Panc1 (cell line): ENCODE measurements around the gene RPH3AL. TPM values are rescaled to one million over a fixed set of nuclear protein-coding genes. Genes with fewer than 3 reads are reported as not detected.

ENCODE experiments used
- ATAC-seq: fragments of 200-7000 bp; cut with Tn5 transposase; 2 replicates; pipeline ENCODE4 v1.9.1; 2020; ENCODE audit warnings: mild to moderate bottlenecking, moderate library complexity
- BruUV-seq: library from RNA; stranded (reverse); fragments of 400-500 nt; replicated peaks from 2 replicates; lab custom pipeline; 2021; lab: Mats Ljungman, UMichigan
- CTCF ChIA-PET: fragments of 300-600 bp; sonication (Branson Sonifier 250); formaldehyde crosslinking; loops from one replicate; lab custom pipeline; 2022; ENCODE audit warnings: antibody characterized with exemption; lab: Charles Lee
- POLR2A ChIA-PET: fragments of 300-600 bp; sonication (Branson Sonifier 250); formaldehyde crosslinking; loops from one replicate; lab custom pipeline; 2022; ENCODE audit warnings: antibody characterized with exemption; lab: Charles Lee
- DNase-seq: peaks from one replicate; pipeline ENCODE4 v3.0.0-alpha.2; 2010; ENCODE audit warnings: low read depth, low spot score
- H3K27ac ChIP-seq: 2 replicates; pipeline ENCODE4 v1.5.1; 2011; ENCODE audit warnings: mild to moderate bottlenecking, low read length, inconsistent platforms
- H3K27me3 ChIP-seq: fragments of 200-500 bp; sonication (Bioruptor generic); 2 replicates; pipeline ENCODE4 v1.6.0; 2014; ENCODE audit warnings: low read length, inconsistent platforms; ENCODE audit not compliant: control insufficient read depth, insufficient read depth
- H3K36me3 ChIP-seq: fragments of 200-500 bp; sonication (Bioruptor generic); 2 replicates; pipeline ENCODE4 v1.5.1; 2014; ENCODE audit warnings: inconsistent platforms, mild to moderate bottlenecking, low read length, moderate library complexity; ENCODE audit not compliant: control insufficient read depth, insufficient read depth
- H3K4me1 ChIP-seq: 2 replicates; pipeline ENCODE4 v1.5.1; 2011; ENCODE audit warnings: inconsistent platforms, mild to moderate bottlenecking, low read length, moderate library complexity; ENCODE audit not compliant: control insufficient read depth, insufficient read depth
- H3K4me3 ChIP-seq, 2 experiments: 2 replicates each; pipeline ENCODE4 v1.5.1; 2011 to 2012; ENCODE audit warnings: low read depth in 2 of 2, low read length in 2 of 2, mild to moderate bottlenecking in 2 of 2, inconsistent platforms in 1 of 2, moderate library complexity in 1 of 2
- H3K9me3 ChIP-seq: fragments of 200-500 bp; sonication (Bioruptor generic); 2 replicates; pipeline ENCODE4 v1.5.1; 2014; ENCODE audit warnings: low read depth, mild to moderate bottlenecking, inconsistent platforms, low read length, moderate library complexity; ENCODE audit not compliant: control insufficient read depth, insufficient read depth
- POLR2AphosphoS5 ChIP-seq: IDR thresholded peaks from 2 replicates; pipeline ENCODE4 v1.6.1; 2012; ENCODE audit warnings: mild to moderate bottlenecking, low read depth, low read length, moderate library complexity
- SIN3A ChIP-seq: IDR thresholded peaks from 2 replicates; pipeline ENCODE4 v1.6.1; 2012; ENCODE audit warnings: low read depth, mild to moderate bottlenecking, low read length, moderate library complexity, borderline replicate concordance; ENCODE audit not compliant: insufficient read depth
- TCF7L2 ChIP-seq: IDR thresholded peaks from 2 replicates; pipeline ENCODE4 v1.6.1; 2011; ENCODE audit warnings: mild to moderate bottlenecking, low read depth, low read length, inconsistent platforms
- in situ Hi-C: cut with HindIII; loops from 2 replicates; pipeline ENCODE4 v1.10.0; 2016; ENCODE audit warnings: low sequenced_read_pairs, low pct_unique_long_range_greater_than_20kb
- intact Hi-C: fragments of 100-400 bp; cut with micrococcal nuclease; formaldehyde crosslinking; loops from one replicate; pipeline ENCODE4 v1.10.0; 2022; ENCODE audit not compliant: unreplicated experiment
- total RNA-seq: library from RNA; stranded (reverse); gene quantifications from one replicate; pipeline ENCODE4 v1.2.1, GENCODE V29; 2021; ENCODE audit not compliant: unreplicated experiment
- TF ChIP-seq, protein P1 (sequence below): fragments of 450-650 bp; IDR thresholded peaks from 2 replicates; pipeline ENCODE4 v1.5.1; 2017; ENCODE audit warnings: mild to moderate bottlenecking
- TF ChIP-seq, protein P2 (sequence below), 2 experiments: IDR thresholded peaks; 2 replicates each; pipeline ENCODE4 v1.6.1; 2011 to 2012; ENCODE audit warnings: low read depth in 2 of 2, control low read depth in 1 of 2, low read length in 1 of 2, mild to moderate bottlenecking in 1 of 2, moderate library complexity in 1 of 2; ENCODE audit not compliant: insufficient read depth in 1 of 2

Gene RPH3AL
- total RNA-seq, 1 experiment from 2014 or later = 2.2 TPM

DNA sequence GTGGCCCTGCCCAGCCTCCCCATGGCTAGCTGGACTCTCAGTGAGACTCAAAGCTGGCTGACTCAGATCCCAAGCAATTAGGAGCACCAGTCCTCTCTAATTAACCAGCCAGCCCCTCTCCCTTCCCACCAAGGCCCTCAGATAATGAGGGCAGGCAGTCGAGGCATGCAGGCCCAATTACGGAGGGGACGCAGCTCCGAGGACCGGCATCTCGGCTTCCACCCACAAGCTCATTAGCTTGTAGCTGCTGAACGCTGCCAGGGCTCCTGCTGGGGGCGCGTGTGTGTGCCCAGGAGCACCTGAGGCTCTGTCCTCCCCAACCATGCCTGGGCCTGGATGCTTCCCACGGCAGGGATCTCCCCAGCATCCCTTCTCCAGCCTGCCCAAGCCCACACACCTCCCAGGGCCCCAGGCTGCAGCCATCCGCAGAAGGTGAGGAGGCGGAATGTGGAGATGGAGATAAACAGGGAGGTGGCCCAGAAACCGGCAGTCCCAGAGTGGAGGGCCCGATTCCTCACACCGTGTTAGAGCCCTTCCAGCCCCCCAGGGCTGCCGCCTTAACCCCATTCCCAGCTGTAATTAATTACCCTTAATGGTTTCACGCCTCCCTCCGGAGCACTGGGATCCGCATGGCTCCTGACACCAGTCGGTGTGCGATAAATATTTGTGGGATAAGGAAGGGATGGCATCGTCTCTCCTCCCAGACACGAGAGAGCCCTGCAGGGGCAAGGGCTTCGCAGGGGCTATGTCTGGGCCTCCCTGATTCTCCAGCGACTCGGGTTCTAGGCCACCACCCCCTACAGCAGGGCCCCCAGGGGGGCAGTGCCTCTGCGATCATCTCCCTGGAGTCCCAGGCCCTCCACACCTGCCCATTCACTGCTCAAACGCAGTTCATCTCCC is 42.2 kb downstream of the RPH3AL start:
- BruUV-seq = no TSS peak
- Histone ChIP-seq H3K9me3 (no peaks in the 10 kb centered on the region), H3K27ac (no peak overlapping the region), H3K36me3 (no peaks in the 10 kb centered on the region), H3K27me3 (no peaks in the 10 kb centered on the region), H3K4me3 (no peak overlapping the region), H3K4me1 (no peaks in the 10 kb centered on the region)
- DNase-seq (no peak), ATAC-seq (no peak)
- TF ChIP-seq POLR2AphosphoS5 = no peak
- no peak for TF ChIP-seq SIN3A
- TF ChIP-seq, protein P1, sequence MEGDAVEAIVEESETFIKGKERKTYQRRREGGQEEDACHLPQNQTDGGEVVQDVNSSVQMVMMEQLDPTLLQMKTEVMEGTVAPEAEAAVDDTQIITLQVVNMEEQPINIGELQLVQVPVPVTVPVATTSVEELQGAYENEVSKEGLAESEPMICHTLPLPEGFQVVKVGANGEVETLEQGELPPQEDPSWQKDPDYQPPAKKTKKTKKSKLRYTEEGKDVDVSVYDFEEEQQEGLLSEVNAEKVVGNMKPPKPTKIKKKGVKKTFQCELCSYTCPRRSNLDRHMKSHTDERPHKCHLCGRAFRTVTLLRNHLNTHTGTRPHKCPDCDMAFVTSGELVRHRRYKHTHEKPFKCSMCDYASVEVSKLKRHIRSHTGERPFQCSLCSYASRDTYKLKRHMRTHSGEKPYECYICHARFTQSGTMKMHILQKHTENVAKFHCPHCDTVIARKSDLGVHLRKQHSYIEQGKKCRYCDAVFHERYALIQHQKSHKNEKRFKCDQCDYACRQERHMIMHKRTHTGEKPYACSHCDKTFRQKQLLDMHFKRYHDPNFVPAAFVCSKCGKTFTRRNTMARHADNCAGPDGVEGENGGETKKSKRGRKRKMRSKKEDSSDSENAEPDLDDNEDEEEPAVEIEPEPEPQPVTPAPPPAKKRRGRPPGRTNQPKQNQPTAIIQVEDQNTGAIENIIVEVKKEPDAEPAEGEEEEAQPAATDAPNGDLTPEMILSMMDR = no peak
- TF ChIP-seq, protein P2, sequence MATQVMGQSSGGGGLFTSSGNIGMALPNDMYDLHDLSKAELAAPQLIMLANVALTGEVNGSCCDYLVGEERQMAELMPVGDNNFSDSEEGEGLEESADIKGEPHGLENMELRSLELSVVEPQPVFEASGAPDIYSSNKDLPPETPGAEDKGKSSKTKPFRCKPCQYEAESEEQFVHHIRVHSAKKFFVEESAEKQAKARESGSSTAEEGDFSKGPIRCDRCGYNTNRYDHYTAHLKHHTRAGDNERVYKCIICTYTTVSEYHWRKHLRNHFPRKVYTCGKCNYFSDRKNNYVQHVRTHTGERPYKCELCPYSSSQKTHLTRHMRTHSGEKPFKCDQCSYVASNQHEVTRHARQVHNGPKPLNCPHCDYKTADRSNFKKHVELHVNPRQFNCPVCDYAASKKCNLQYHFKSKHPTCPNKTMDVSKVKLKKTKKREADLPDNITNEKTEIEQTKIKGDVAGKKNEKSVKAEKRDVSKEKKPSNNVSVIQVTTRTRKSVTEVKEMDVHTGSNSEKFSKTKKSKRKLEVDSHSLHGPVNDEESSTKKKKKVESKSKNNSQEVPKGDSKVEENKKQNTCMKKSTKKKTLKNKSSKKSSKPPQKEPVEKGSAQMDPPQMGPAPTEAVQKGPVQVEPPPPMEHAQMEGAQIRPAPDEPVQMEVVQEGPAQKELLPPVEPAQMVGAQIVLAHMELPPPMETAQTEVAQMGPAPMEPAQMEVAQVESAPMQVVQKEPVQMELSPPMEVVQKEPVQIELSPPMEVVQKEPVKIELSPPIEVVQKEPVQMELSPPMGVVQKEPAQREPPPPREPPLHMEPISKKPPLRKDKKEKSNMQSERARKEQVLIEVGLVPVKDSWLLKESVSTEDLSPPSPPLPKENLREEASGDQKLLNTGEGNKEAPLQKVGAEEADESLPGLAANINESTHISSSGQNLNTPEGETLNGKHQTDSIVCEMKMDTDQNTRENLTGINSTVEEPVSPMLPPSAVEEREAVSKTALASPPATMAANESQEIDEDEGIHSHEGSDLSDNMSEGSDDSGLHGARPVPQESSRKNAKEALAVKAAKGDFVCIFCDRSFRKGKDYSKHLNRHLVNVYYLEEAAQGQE (IDR thresholded peaks at IDR 0.05; ENCODE audit: insufficient read depth in 1 of 2, low read depth in 2 of 2, low read length in 1 of 2) = no peak
- TF ChIP-seq TCF7L2 = no peak
- POLR2A ChIA-PET = no interaction called here
- in situ Hi-C loops = no loop called here
- intact Hi-C loops = no loop called here
- CTCF ChIA-PET = interaction anchor here (1.1 kb wide), 1 partner anchor 41 kb away, joined by 3 read pairs; no protein-coding TSS in a partner anchor

DNA sequence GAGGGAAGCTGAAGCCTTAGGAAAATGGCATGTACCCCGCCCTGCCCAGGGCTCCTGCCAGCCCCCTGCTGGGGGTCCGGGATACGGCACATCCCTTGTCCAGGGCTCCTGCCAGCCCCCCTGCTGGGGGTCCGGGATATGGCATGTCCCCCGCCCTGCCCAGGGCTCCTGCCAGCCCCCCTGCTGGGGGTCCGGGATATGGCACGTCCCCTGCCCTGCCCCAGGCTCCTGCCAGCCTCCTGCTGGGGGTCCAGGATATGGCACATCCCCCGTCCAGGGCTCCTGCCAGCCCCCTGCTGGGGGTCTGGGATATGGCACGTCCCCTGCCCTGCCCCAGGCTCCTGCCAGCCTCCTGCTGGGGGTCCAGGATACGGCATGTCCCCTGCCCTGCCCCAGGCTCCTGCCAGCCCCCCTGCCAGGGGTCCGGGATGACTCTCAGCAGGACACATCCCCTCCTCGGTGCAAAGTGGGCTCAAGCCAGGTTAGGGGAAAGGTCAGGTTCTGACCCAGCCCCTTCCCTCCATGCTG is 43.2 kb downstream of the RPH3AL start:
- TF ChIP-seq, protein P1 = no peak; the same call in 1 of the 2 replicates
- no peak for TF ChIP-seq TCF7L2
- TF ChIP-seq POLR2AphosphoS5 = no peak
- TF ChIP-seq, protein P2 (IDR thresholded peaks at IDR 0.05; ENCODE audit: insufficient read depth in 1 of 2, low read depth in 2 of 2, low read length in 1 of 2) = no peak
- no peak for TF ChIP-seq SIN3A
- CTCF ChIA-PET = interaction anchor here (0.7 to 0.9 kb wide), 2 partner anchors 26 to 35 kb away, joined by 6 to 16 read pairs; no protein-coding TSS in a partner anchor

More for the DNA sequence above, 43.2 kb downstream of the RPH3AL start:
- no peaks in the 10 kb centered on the region for H3K36me3 ChIP-seq
- in situ Hi-C loops = no loop called here
- H3K27ac ChIP-seq = no peak overlapping the region
- H3K4me1 ChIP-seq = no peaks in the 10 kb centered on the region
- H3K9me3 ChIP-seq = no peaks in the 10 kb centered on the region
- H3K4me3 ChIP-seq = no peak overlapping the region
- BruUV-seq = no TSS peak
- POLR2A ChIA-PET = no interaction called here
- ATAC-seq = peak; percentile 56
- intact Hi-C loops = no loop called here
- no peak for DNase-seq
- no peaks in the 10 kb centered on the region for H3K27me3 ChIP-seq
